Activated CD4-positive, alpha-beta T cell treated with anti-CD3 and anti-CD28 coated beads, Interleukin-2, Interleukin-6, amounts not matched to agents 100 ng/mL and 50 ng/mL, durations not matched to agents 16 hours and 8 hours (primary cell): Measurements from ENCODE around the gene HOXB13.
A peak's percentile ranks its signal among the peaks of the same experiment; 100 is the strongest.

Source experiments
- DNase-seq: peaks from one replicate; pipeline ENCODE4 v3.0.0-alpha.2; 2020

The HOXB13 gene

GRCh38 chr17:48728232-48729231 is at the start of gene HOXB13:
Gene HOXB13 (minus strand): TSS chr17:48728750. CDS start chr17:48728593, 157 bp downstream.
- peak; percentile 57 for DNase-seq

DNA sequence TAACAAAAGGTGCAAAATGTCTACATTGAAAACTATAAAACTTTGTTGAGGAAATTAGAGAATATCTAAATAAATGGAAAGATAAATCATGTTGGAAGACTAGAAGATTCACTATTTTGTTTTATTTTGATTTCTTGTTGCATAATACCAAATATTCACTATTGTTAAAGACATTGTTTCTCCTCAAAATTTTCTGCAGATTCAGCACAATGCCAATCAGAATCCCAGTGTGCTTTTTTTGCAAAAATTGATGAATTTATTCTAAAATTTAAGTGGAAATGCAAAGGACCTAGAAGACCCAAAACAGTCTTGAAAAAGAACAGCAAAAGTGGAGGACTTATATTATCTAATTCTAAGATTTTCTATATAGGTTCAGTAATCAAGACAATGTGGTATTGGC is 48.1 kb upstream of the HOXB13 start:
- no peak for DNase-seq

- DNase-seq, result no peak
These were observed 44.7 kb upstream of the HOXB13 start for GRCh38 chr17:48773245-48773644.

DNA sequence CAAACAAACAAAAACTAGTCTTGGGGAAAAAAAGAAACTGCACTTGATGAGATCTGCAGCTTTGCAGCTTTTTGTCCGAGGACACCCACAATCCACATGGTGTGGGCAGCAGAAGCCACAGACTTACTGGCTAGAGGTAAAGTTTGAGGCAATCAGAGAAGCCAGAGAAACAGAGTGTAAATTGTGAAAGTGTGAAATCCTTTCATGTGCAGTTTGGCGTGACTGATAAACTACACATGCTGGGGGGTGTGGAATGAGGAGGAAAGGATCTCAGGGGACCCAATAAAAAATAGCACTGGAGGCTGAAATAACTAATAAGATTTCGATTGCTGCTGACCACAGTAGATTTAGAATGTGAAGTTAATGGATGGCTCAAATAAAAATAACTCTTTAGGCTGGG is 42.4 kb upstream of the HOXB13 start:
- no peak for DNase-seq

GRCh38 chr17:48769009-48769675 is 40.6 kb upstream of the HOXB13 start:
- no peak for DNase-seq

GRCh38 chr17:48767263-48767774 is 38.8 kb upstream of the HOXB13 start:
- DNase-seq, result no peak

GRCh38 chr17:48761114-48761513 is 32.6 kb upstream of the HOXB13 start:
- DNase-seq, result no peak

DNA sequence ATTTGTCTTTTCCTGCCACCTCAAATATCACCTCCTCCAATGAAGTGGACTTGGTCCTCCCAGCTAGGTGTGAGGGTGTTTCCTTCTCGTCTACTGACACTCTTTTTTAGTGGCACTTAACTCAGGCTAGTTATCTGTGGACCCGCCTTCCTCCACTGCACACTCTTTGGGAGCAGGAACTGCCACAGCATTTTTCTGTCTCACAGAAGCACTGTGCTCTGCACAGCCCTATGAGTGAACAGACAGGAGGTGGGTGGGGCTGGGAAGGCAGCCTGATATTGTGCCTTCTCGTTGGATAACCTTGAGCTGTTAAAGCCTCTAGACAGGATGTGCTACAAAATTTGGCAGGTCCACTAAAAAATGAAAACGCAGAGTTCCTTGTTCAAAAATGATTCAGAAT is 31.9 kb upstream of the HOXB13 start:
- DNase-seq, result no peak

DNA sequence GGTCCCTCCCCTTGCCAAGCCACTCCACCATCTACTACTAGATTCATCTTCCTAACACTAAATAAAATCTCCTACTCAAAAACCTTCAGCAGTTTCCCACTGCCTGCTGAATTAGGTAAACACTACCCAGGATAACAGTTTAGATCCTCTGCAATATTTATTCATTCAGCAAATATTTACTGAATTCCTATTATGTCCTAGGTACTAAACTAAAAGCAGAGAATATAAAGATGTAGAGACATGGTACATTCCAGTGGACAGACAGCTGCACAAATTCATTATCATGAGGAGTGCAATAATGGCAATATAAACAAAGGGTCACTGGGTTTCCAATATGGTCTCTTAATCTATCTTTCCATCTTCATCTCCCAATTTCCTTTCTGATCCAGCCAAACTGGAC is 30.7 kb upstream of the HOXB13 start:
- no peak for DNase-seq

GRCh38 chr17:48757524-48757961 is 29.0 kb upstream of the HOXB13 start:
- no peak for DNase-seq

DNA sequence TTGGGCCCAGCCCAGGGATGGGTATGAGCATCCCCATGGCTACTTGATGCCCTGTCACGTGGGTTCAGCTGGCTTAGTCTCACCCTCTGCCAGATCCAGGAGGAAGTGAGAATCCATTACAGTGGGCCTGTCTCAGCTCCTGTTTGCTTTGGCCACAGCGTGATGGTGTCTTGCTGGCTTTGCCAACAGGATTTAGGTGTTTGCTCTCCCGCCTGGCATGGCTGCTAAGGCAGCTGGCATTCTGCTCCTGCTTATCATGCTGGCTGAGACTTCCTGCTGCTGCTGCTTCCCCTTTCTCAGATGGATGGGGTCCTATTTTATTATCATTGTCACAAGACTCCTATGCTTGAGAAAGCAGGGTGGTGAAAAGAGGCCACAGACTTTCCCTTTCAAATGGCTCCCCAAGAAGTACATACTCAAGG is 28.3 kb upstream of the HOXB13 start:
- DNase-seq, result no peak

DNA sequence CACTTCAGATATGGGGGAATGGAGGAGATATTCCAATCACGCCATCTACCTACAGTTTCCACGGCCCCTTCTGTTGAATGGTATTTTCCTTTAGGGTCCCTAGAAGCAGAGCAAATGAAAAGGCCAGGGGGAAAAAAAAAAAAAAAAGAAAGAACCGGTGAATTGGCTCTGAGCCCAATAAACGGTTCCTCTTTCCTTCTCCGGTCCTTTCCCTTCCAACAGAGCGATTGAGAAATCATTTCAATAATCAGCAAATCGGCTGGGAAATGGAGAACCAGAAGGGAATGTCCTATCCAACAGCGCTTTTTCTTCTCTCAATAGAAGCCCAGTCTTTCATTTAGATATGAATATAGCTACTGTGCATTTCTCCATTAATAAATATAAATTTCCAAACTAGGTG is 26.8 kb upstream of the HOXB13 start:
- DNase-seq, result no peak

GRCh38 chr17:48754500-48755261 is 26.1 kb upstream of the HOXB13 start:
- DNase-seq, result no peak

DNA sequence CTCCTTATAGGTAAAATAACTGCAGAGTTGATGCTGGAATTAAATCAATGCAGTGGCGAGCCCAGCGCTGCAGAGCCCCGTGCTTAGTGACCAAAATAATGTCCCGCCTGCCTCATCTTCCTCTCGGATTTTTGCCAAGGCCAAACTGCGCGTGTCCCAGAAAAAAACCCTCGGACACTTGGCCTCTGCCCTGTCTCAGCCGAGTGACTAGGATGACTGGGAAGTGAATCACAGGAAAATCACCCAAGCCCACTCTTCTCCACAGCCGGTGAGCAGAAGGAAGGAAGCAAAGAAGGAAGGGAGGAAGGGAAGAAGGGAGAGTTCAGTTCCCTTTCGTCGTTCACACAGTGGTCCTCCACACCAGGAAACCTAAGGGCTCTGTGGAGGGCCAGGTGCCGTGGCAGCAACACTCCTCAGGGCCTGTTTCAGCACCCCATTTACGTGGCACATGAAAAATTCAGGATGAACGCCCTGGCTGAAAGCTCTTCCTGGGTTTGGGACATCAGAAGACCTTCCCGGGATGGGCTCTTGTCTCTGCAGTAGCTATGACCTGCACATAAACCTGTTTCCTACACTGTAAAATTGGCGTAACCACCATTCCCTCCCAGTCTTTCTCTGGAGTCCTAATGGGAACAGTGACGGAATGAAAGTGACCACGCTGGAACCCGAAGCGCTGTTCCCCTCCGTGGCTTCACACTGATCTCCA is 25.4 kb upstream of the HOXB13 start:
- DNase-seq, result no peak

DNA sequence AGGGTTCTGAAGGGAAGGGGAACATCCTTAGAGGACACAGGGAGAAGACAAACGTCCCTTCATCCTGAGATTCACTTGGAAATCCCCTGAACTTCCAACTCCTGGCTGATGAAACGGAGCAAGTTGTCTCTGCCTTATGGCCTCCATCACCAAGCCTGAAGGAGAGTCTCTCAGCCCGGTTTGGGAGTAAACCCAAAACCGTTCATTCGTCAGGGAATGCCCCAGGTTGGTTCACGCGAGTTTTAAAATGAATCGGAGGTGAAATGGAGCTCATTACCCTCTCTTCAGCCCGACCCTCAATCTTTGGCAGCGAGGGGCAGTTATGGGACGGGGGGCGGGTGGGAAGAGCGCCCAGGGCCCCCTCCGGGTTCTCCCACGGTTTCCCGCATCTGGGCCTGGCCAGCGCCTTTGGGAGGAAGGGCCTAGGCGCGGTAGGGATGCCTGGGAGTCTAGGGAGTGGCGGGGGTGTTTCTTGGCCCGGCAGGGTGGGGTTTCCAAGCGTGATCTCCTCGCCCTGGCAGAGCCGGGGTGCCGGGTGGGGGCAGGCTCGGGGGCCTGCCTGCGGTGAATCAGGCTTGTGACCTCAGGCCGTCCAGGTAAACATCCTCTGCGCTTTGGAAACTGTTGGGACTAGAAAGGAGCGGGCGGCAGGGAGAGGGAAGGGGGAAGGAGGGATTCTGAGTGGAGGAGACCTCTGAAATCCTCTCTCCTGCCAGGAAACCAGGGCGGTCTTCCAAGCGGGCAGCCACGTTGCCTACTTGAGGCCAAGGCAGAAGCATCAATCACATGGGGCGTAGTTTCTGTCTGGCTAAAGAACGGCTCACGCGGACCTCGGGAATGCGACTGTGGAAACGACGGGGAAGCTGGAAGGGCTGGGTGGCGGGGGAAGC is 24.1 kb upstream of the HOXB13 start:
- no peak for DNase-seq

DNA sequence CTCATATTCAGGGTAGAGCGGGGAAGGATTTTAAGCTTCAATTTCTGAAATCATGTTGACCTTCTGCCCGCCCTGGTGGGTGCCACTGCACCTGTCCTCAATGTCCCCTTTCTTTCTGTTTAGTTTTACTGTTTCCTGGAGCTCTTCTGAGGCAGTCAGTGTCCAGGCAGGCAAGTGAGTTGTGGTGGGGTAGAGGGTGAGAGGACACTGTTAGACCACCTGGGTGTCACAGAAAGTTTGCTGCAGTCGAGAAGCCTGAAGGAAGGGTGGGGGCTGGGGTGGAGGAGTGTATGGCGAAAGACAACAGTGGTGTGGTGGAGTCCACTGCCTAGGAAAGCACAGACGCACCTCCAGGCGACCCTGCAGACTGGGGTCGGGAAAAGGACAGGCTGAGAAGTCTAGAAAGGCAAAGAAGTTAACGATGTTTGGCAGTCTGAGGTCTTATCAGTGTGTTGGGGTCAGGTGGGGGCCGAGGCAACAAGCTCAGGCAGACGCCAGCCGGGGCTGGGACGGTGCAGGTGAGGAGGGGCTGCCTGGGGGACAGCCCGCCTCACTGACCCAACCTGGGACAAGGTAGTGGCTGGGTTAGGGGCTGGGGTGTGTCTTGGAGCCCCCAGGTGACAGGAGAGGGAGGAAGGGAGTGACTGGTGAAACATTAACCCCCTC is 23.3 kb upstream of the HOXB13 start:
- no peak for DNase-seq

DNA sequence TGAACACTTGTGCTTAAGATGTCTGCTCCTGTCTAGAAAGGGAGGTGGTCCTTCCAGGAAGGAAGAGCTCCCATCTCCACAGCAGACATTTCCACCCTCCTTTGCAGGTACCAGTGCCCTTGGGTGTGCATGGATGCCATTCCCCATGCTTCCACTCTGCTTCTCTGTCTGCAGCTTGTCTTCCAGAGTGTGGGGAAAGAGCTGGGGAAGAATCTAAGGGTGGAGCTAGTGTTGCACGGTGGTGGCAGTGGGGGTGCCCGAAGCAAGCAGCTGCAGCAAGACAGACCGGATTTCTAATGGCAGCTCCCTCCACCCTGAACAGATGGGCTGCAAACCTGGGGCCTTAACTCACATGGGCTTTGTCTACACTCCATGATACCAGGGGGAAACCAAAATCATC is 22.6 kb upstream of the HOXB13 start:
- DNase-seq, result no peak

DNA sequence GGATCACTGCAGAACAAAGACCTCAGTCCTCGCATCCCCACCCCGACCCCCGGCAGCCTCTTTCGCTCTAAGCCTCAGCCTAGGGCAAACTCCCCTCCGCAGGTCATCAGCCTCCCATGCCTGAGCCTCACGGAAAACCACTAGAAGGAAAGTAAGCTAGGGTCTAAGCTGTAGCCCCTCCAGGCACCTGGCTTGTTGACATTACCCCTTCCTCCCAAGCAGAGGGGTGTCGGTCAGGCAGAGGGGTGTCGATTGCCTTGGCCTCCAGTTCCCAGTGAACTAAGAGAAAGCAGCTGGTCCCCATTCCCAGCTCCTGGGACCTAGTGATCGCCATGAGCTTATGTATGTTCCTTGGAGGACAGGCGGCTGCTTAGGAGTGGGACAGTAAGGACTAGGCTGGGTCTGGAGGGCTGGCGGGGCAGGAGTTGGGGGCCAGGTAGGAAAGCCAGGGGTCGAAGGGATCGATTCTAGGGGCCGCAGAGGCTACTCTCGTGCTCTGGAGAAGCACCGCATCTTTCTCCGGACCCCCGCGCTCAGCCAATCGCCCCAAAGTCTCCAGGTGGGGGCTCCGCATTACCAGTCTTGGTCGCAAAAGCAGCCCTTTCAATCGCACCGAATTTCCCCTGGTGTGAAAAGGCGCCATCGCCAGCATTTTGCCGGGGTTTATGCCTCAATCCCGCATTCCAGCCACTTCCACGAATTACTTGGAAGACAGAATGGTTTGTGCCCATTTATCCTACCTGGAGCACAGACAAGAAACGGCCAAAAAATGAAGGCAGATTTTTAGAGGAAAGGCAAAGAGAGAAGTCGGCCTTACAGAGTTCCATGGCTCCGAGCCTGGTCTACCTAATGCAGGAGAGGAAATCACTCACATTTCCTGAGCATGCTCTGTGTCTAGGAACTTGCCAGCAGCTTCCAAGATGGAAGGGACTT is 21.3 kb upstream of the HOXB13 start:
- DNase-seq, result no peak
